SIG-M5 treated with dmso at 0.1 percent for 504 hours (cell line): ENCODE measurements around the gene HGFAC.

Experiments used
- DNase-seq: peaks from one replicate; lab custom pipeline; 2025; ENCODE audit not compliant: unreplicated experiment; lab: John Stamatoyannopoulos, UW

The HGFAC gene

GRCh38 chr4:3423952-3424351 lies 17.8 kb upstream of the HGFAC start:
- no peak for DNase-seq

- DNase-seq = no peak
Measured at GRCh38 chr4:3424522-3425095, 17.2 kb upstream of the HGFAC start.

- DNase-seq = no peak
Measured at GRCh38 chr4:3426465-3427133, 15.2 kb upstream of the HGFAC start.

GRCh38 chr4:3427134-3427476 lies 14.7 kb upstream of the HGFAC start:
- no peak for DNase-seq

GRCh38 chr4:3427706-3428446 lies 13.9 kb upstream of the HGFAC start:
- no peak for DNase-seq

- no peak for DNase-seq
Measured at GRCh38 chr4:3429651-3430050, 12.1 kb upstream of the HGFAC start.

GRCh38 chr4:3430524-3430923 lies 11.2 kb upstream of the HGFAC start:
- DNase-seq = no peak

- no peak for DNase-seq
Measured at GRCh38 chr4:3431446-3431993, 10.2 kb upstream of the HGFAC start.

GRCh38 chr4:3432381-3432790 lies 9.4 kb upstream of the HGFAC start:
- DNase-seq = no peak

GRCh38 chr4:3433138-3433869 lies 8.5 kb upstream of the HGFAC start:
- DNase-seq = no peak

GRCh38 chr4:3434881-3435685 lies 6.7 kb upstream of the HGFAC start:
- no peak for DNase-seq

GRCh38 chr4:3435686-3435956 lies 6.1 kb upstream of the HGFAC start:
- no peak for DNase-seq

GRCh38 chr4:3436048-3436797 lies 5.5 kb upstream of the HGFAC start:
- no peak for DNase-seq

GRCh38 chr4:3436798-3437581 lies 4.8 kb upstream of the HGFAC start:
- peak; percentile 34 for DNase-seq

- DNase-seq = no peak
Measured at GRCh38 chr4:3437582-3437936, 4.2 kb upstream of the HGFAC start.

- no peak for DNase-seq
Measured at GRCh38 chr4:3437998-3438846, 3.5 kb upstream of the HGFAC start.

GRCh38 chr4:3438847-3439180 lies 3.0 kb upstream of the HGFAC start:
- no peak for DNase-seq

GRCh38 chr4:3439391-3439790 lies 2.4 kb upstream of the HGFAC start:
- DNase-seq = no peak

GRCh38 chr4:3440011-3440410 lies 1.8 kb upstream of the HGFAC start:
- DNase-seq = no peak
